RWPE2 (cell line): ENCODE data around the gene WNK3.

Source experiments
- ATAC-seq: fragments of 200-7000 bp; cut with Tn5 transposase; 3 replicates; pipeline ENCODE4 v1.9.1; 2021; ENCODE audit warnings: low read depth
- DNase-seq: peaks from one replicate; pipeline ENCODE4 v3.0.0-alpha.2; 2020; ENCODE audit warnings: low spot score
- H3K27ac ChIP-seq: fragments of 450-650 bp; 2 replicates; pipeline ENCODE4 v1.5.1; 2017; ENCODE audit warnings: mild to moderate bottlenecking; ENCODE audit not compliant: poor library complexity, severe bottlenecking
- H3K27me3 ChIP-seq: fragments of 250-450 bp; sonication (Bioruptor Pico); 2 replicates; pipeline ENCODE4 v1.5.1; 2021; ENCODE audit warnings: mild to moderate bottlenecking, moderate library complexity; ENCODE audit not compliant: insufficient read depth, poor library complexity, severe bottlenecking
- H3K36me3 ChIP-seq: fragments of 250-450 bp; sonication (Bioruptor Pico); 2 replicates; pipeline ENCODE4 v1.5.1; 2020; ENCODE audit warnings: low read depth, mild to moderate bottlenecking, moderate library complexity
- H3K4me1 ChIP-seq: fragments of 250-450 bp; sonication (Bioruptor Pico); 2 replicates; pipeline ENCODE4 v1.5.1; 2021; ENCODE audit warnings: mild to moderate bottlenecking, moderate library complexity; ENCODE audit not compliant: insufficient read depth, poor library complexity, severe bottlenecking
- H3K4me3 ChIP-seq: fragments of 250-450 bp; sonication (Bioruptor Pico); 2 replicates; pipeline ENCODE4 v1.5.1; 2021; ENCODE audit warnings: mild to moderate bottlenecking, moderate library complexity; ENCODE audit not compliant: severe bottlenecking
- H3K9me3 ChIP-seq: fragments of 250-450 bp; sonication (Bioruptor Pico); 2 replicates; pipeline ENCODE4 v1.5.1; 2021; ENCODE audit warnings: mild to moderate bottlenecking, moderate library complexity; ENCODE audit not compliant: severe bottlenecking
- CTCF ChIP-seq: fragments of 450-650 bp; IDR thresholded peaks from one replicate; pipeline ENCODE4 v1.5.1; 2017; ENCODE audit warnings: mild to moderate bottlenecking, moderate library complexity; ENCODE audit not compliant: poor library complexity, severe bottlenecking

WNK3 gene

GRCh38 chrX:54271664-54272063 lies 86.2 kb downstream of the WNK3 start:
- Histone ChIP-seq H3K36me3 (no peaks in the 10 kb centered on the region), H3K27me3 (no peaks in the 10 kb centered on the region), H3K4me3 (no peak overlapping the region), H3K27ac (no peak overlapping the region), H3K9me3 (no peaks in the 10 kb centered on the region), H3K4me1 (no peaks in the 10 kb centered on the region)
- DNase-seq (no peak), ATAC-seq (no peak)
- TF ChIP-seq CTCF, result no peak

GRCh38 chrX:54248309-54248708 lies 109.5 kb downstream of the WNK3 start:
- H3K27me3 ChIP-seq, result no peaks in the 10 kb centered on the region
- no peaks in the 10 kb centered on the region for H3K36me3 ChIP-seq
- TF ChIP-seq CTCF, result peak; percentile 48
- no peak for DNase-seq
- H3K9me3 ChIP-seq, result no peaks in the 10 kb centered on the region
- no peak; the same call in 2 of the 3 replicates for ATAC-seq
- no peak overlapping the region for H3K27ac ChIP-seq
- H3K4me1 ChIP-seq, result no peaks in the 10 kb centered on the region
- no peak overlapping the region for H3K4me3 ChIP-seq

- Histone ChIP-seq H3K27ac (no peak overlapping the region), H3K36me3 (no peaks in the 10 kb centered on the region), H3K4me1 (no peaks in the 10 kb centered on the region), H3K4me3 (no peak overlapping the region), H3K9me3 (no peaks in the 10 kb centered on the region), H3K27me3 (no peaks in the 10 kb centered on the region)
- DNase-seq (no peak), ATAC-seq (no peak)
- TF ChIP-seq CTCF, result no peak
Observed at GRCh38 chrX:54246866-54247265, 111.0 kb downstream of the WNK3 start.

GRCh38 chrX:54238588-54238987 lies 119.3 kb downstream of the WNK3 start:
- no peak for DNase-seq
- H3K9me3 ChIP-seq, result no peaks in the 10 kb centered on the region
- TF ChIP-seq CTCF, result no peak
- H3K36me3 ChIP-seq, result no peaks in the 10 kb centered on the region
- H3K27ac ChIP-seq, result no peak overlapping the region
- H3K4me3 ChIP-seq, result no peak overlapping the region
- no peaks in the 10 kb centered on the region for H3K27me3 ChIP-seq
- no peaks in the 10 kb centered on the region for H3K4me1 ChIP-seq
- ATAC-seq, result no peak

- Histone ChIP-seq H3K9me3 (no peaks in the 10 kb centered on the region), H3K4me1 (no peaks in the 10 kb centered on the region), H3K27me3 (no peaks in the 10 kb centered on the region), H3K27ac (no peak overlapping the region), H3K4me3 (no peak overlapping the region), H3K36me3 (no peaks in the 10 kb centered on the region)
- no peak for ATAC-seq
- no peak for TF ChIP-seq CTCF
- no peak for DNase-seq
Observed at GRCh38 chrX:54237014-54237413, 120.8 kb downstream of the WNK3 start.
